HFF-Myc (cell line): Measurements from ENCODE around the gene NOSIP.

Experiments used
- DNase-seq: peaks from one replicate; pipeline ENCODE4 v3.0.0-alpha.2; 2011; ENCODE audit warnings: low read depth; ENCODE audit errors: extremely low read depth
- H3K4me3 ChIP-seq: replicated peaks from 2 replicates; pipeline ENCODE4 v1.5.1; 2011; ENCODE audit warnings: low read depth, mild to moderate bottlenecking, control low read depth, low read length
- CTCF ChIP-seq: IDR thresholded peaks from 2 replicates; pipeline ENCODE4 v1.5.1; 2012; ENCODE audit warnings: mild to moderate bottlenecking, low read depth, low read length, control low read depth; ENCODE audit errors: missing control alignments

Gene NOSIP

GRCh38 chr19:49583239-49583638, 2.9 kb upstream of the NOSIP start:
- no peak for DNase-seq
- no peak for TF ChIP-seq CTCF
- no peak overlapping the region for H3K4me3 ChIP-seq

- H3K4me3 ChIP-seq: peak within 1 kb of the TSS; percentile 63
- TF ChIP-seq CTCF: no peak
- no peak for DNase-seq
These were observed 702 bp upstream of the NOSIP start, which contains the start of gene PRRG2 for GRCh38 chr19:49581007-49581508. Gene PRRG2, plus strand, starts transcription at chr19:49581316. Its CDS starts 1,904 bp downstream, at chr19:49583220.

- TF ChIP-seq CTCF: no peak
- no peak for DNase-seq
- H3K4me3 ChIP-seq: peak overlapping the region; percentile 63
These were observed 451 bp downstream of the NOSIP start for GRCh38 chr19:49579947-49580263.

GRCh38 chr19:49579193-49579592, 1.2 kb downstream of the NOSIP start:
- TF ChIP-seq CTCF: no peak
- H3K4me3 ChIP-seq: peak overlapping the region; percentile 63
- no peak for DNase-seq

- DNase-seq: no peak
- H3K4me3 ChIP-seq: no peak overlapping the region
- no peak for TF ChIP-seq CTCF
These were observed 6.1 kb downstream of the NOSIP start for GRCh38 chr19:49574206-49574755.

- no peak for DNase-seq
- H3K4me3 ChIP-seq: no peak overlapping the region
- TF ChIP-seq CTCF: no peak
These were observed 6.9 kb downstream of the NOSIP start for GRCh38 chr19:49573425-49573824.

- H3K4me3 ChIP-seq: no peak overlapping the region
- no peak for TF ChIP-seq CTCF
- no peak for DNase-seq
These were observed 7.3 kb downstream of the NOSIP start for GRCh38 chr19:49573009-49573408.
